NCI-H748 (cell line): ENCODE results near the gene MROH2B.

Experiments
- DNase-seq: peaks from one replicate; lab custom pipeline; 2025; ENCODE audit not compliant: unreplicated experiment; lab: John Stamatoyannopoulos, UW

The MROH2B gene

GRCh38 chr5:40973364-40974004, 97.7 kb downstream of the MROH2B start:
- DNase-seq, result peak; percentile 25

- DNase-seq, result no peak
These were observed 98.7 kb downstream of the MROH2B start for GRCh38 chr5:40972434-40972833.

GRCh38 chr5:40962207-40962955, 108.8 kb downstream of the MROH2B start:
- no peak for DNase-seq

GRCh38 chr5:40960037-40960436, 111.1 kb downstream of the MROH2B start:
- DNase-seq, result no peak

- peak; percentile 23 for DNase-seq
These were observed 112.3 kb downstream of the MROH2B start for GRCh38 chr5:40958811-40959210.

- no peak for DNase-seq
These were observed 114.1 kb downstream of the MROH2B start for GRCh38 chr5:40957048-40957447.

- peak; percentile 29 for DNase-seq
These were observed 115.8 kb downstream of the MROH2B start for GRCh38 chr5:40955313-40955712.
